Skeletal muscle tissue (tissue), 4 donors: ENCODE measurements around the gene INPP5A. TPM values are rescaled to one million over a fixed set of nuclear protein-coding genes. Genes with fewer than 3 reads are reported as not detected.
"Not testable (repeated sequence)": the region's sequence is repeated elsewhere in the genome, so short reads cannot be mapped to it uniquely, and the experiment has no call there.

Experiments used
- H3K27ac ChIP-seq: one replicate; pipeline ENCODE4 v1.7.0; 2013; ENCODE audit warnings: mild to moderate bottlenecking, low read depth, low read length, inconsistent platforms
- H3K27me3 ChIP-seq, 3 donors: one replicate each; pipeline ENCODE4 v1.7.0; 2013; ENCODE audit warnings: low read length in 3 of 3; ENCODE audit not compliant: control insufficient read depth in 3 of 3, insufficient read depth in 3 of 3
- H3K36me3 ChIP-seq, 3 donors: one replicate each; pipeline ENCODE4 v1.7.0; 2013; ENCODE audit warnings: low read length in 3 of 3; ENCODE audit not compliant: control insufficient read depth in 3 of 3, insufficient read depth in 3 of 3
- H3K4me1 ChIP-seq, 3 donors: one replicate each; pipeline ENCODE4 v1.7.0; 2013; ENCODE audit warnings: low read length in 3 of 3, mild to moderate bottlenecking in 3 of 3; ENCODE audit not compliant: control insufficient read depth in 3 of 3, insufficient read depth in 3 of 3
- H3K4me3 ChIP-seq, 3 donors: one replicate each; pipeline ENCODE4 v1.7.0; 2013; ENCODE audit warnings: low read length in 3 of 3
- H3K9ac ChIP-seq, 3 donors: one replicate each; pipeline ENCODE4 v1.7.0; 2013; ENCODE audit warnings: low read length in 3 of 3, mild to moderate bottlenecking in 3 of 3, moderate library complexity in 2 of 3, low read depth in 1 of 3
- H3K9me3 ChIP-seq, 3 donors: one replicate each; pipeline ENCODE4 v1.7.0; 2013; ENCODE audit warnings: low read length in 3 of 3; ENCODE audit not compliant: control insufficient read depth in 3 of 3
- total RNA-seq: library from RNA; depleted of rRNA; stranded (reverse); fragments of >200 nt; gene quantifications from one replicate; pipeline ENCODE4 v1.2.3, GENCODE V29; 2014
- donor health status: Osteomylitis.

INPP5A gene
- total RNA-seq, 1 donor from 2014 or later = 50.6 TPM

- peaks cover 0 to 2% (median 0%) of the 10 kb centered on the region in 3 donors for H3K4me1 ChIP-seq
- no peak overlapping the region for H3K9ac ChIP-seq
- H3K36me3 ChIP-seq = peaks cover 0 to 5% (median 4%) of the 10 kb centered on the region in 3 donors
- no peaks in the 10 kb centered on the region for H3K9me3 ChIP-seq
- H3K4me3 ChIP-seq = no peak overlapping the region
- H3K27me3 ChIP-seq = no peaks in the 10 kb centered on the region
- no peak overlapping the region for H3K27ac ChIP-seq
Measured at GRCh38 chr10:132739225-132739613, 201.6 kb downstream of the INPP5A start.

- Histone ChIP-seq H3K9me3 (no peaks in the 10 kb centered on the region), H3K27me3 (no peaks in the 10 kb centered on the region), H3K36me3 (peaks cover 0 to 5% (median 3%) of the 10 kb centered on the region in 3 donors), H3K9ac (no peak overlapping the region), H3K4me3 (no peak overlapping the region), H3K27ac (no peak overlapping the region), H3K4me1 (peaks cover 0 to 2% (median 0%) of the 10 kb centered on the region in 3 donors)
Measured at GRCh38 chr10:132740588-132740987, 203.0 kb downstream of the INPP5A start.

DNA sequence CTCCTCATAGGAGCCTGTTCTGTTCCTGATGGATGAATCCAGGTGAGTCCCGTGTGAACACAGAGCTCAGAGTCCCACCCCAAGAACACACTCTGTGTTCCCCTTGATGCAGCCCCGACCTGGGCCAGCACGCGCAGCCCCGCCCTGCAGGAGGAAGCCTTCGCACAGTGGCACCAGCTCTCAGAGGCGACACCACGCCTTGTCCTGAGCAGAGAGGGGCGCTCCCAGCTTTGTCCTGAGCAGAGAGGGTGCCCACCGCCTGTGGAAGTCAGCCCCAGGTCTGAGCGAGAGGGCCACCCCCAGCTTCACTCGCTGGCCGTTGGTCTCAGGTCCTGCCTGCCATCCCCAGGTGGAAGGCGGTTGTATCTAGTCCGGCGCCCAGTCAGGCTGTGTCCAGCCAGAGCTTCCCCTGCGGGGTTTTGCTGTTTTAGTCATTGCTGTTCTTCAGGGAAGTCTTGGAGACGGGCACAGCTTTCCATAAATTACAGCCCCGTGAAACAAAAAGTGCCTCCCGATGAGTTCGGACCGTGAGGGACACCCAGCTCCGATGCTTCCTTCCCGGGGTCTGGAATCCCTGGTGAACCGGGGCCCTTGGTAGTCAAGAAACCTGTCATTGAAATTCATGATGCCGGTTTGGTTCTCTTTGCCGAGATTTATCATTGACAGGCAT is 204.7 kb downstream of the INPP5A start:
- H3K4me3 ChIP-seq = no peak overlapping the region
- no peak overlapping the region for H3K9ac ChIP-seq
- no peaks in the 10 kb centered on the region for H3K27me3 ChIP-seq
- peaks cover 0 to 5% (median 3%) of the 10 kb centered on the region in 3 donors for H3K36me3 ChIP-seq
- no peaks in the 10 kb centered on the region for H3K9me3 ChIP-seq
- H3K4me1 ChIP-seq = no peaks in the 10 kb centered on the region
- no peak overlapping the region for H3K27ac ChIP-seq

- no peaks in the 10 kb centered on the region for H3K4me1 ChIP-seq
- no peak overlapping the region for H3K4me3 ChIP-seq
- H3K36me3 ChIP-seq = peaks cover 0 to 5% (median 3%) of the 10 kb centered on the region in 3 donors
- no peak overlapping the region for H3K27ac ChIP-seq
- no peak overlapping the region for H3K9ac ChIP-seq
- no peaks in the 10 kb centered on the region for H3K9me3 ChIP-seq
- no peaks in the 10 kb centered on the region for H3K27me3 ChIP-seq
Measured at GRCh38 chr10:132742837-132743194, 205.2 kb downstream of the INPP5A start.

- not testable (repeated sequence) for H3K27me3 ChIP-seq, H3K4me3 ChIP-seq, H3K36me3 ChIP-seq, H3K9me3 ChIP-seq, H3K27ac ChIP-seq, H3K9ac ChIP-seq, H3K4me1 ChIP-seq
Measured at GRCh38 chr10:132743196-132743924, 205.8 kb downstream of the INPP5A start.

GRCh38 chr10:132743925-132744490 is 206.4 kb downstream of the INPP5A start:
- Histone ChIP-seq H3K9ac (no peak overlapping the region), H3K4me3 (no peak overlapping the region), H3K36me3 (peaks cover 0 to 5% (median 3%) of the 10 kb centered on the region in 3 donors), H3K9me3 (no peaks in the 10 kb centered on the region), H3K27ac (no peak overlapping the region), H3K4me1 (no peaks in the 10 kb centered on the region), H3K27me3 (no peaks in the 10 kb centered on the region)

DNA sequence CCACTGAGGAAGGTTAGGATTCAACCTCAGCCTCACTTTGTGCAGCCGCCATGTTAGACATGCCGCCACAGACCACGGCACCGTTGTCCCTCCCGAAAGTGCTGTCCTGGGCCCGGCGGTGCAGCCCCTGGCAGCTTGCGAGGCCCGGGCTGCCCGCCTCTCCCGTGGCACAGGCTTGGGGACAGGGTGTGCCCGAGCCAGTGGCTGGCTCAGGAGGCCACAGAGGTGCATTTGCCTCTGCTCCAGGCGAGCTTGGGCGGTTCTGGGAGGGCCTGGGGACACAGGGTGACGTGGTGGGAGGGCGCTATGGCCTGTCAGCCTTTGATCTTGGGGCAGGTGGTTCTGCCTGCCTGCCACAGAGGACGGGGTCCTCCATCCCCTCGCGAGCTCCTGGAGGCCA is 207.3 kb downstream of the INPP5A start:
- no peak overlapping the region for H3K9ac ChIP-seq
- no peak overlapping the region for H3K4me3 ChIP-seq
- H3K27me3 ChIP-seq = no peaks in the 10 kb centered on the region
- H3K9me3 ChIP-seq = no peaks in the 10 kb centered on the region
- no peak overlapping the region for H3K27ac ChIP-seq
- H3K36me3 ChIP-seq = peaks cover 6 to 10% (median 6%) of the 10 kb centered on the region in 3 donors
- no peaks in the 10 kb centered on the region for H3K4me1 ChIP-seq

DNA sequence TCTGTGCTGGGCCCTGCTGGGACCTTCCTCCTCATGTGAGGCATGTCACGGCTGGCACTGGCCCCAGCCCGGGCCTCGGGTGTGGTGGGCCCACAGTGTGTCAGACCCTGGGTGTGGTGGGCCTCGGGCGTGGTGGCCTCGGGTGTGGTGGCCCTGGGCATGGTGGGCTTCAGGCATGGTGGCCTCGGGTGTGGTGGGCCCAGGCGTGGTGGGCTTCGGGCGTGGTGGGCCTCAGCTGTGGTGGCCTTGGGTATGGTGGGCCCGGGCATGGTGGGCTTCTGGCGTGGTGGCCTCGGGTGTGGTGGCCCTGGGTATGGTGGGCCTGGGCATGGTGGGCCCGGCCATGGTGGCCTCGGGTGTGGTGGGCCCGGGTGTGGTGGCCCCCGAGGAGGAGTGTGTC is 207.9 kb downstream of the INPP5A start:
- no peaks in the 10 kb centered on the region for H3K27me3 ChIP-seq
- no peak overlapping the region for H3K9ac ChIP-seq
- H3K4me3 ChIP-seq = no peak overlapping the region
- no peak overlapping the region for H3K27ac ChIP-seq
- no peaks in the 10 kb centered on the region for H3K4me1 ChIP-seq
- peaks cover 11 to 15% (median 12%) of the 10 kb centered on the region in 3 donors for H3K36me3 ChIP-seq
- no peaks in the 10 kb centered on the region for H3K9me3 ChIP-seq

DNA sequence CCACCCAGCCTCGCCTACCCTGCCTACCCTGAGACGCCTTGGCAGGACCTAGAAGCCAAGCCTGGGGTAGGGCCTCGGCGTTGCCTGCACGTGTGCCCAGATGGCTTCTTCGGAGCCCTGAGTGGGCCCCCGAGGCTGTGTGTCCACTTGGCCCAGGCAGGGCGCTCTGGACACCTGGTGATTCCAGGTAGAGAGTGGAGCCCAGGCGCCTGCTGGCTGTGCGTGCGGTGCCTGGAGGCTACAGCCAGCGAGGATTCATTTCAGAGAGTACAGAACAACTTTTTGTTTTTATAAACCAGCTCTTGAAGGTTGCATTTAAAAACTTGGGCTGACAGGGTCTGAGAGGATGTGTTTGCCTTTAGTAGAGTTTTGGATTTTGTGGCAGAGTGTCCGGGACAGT is 208.4 kb downstream of the INPP5A start:
- H3K27ac ChIP-seq = no peak overlapping the region
- H3K36me3 ChIP-seq = peaks cover 13 to 19% (median 13%) of the 10 kb centered on the region in 3 donors
- no peaks in the 10 kb centered on the region for H3K27me3 ChIP-seq
- no peaks in the 10 kb centered on the region for H3K9me3 ChIP-seq
- no peaks in the 10 kb centered on the region for H3K4me1 ChIP-seq
- H3K4me3 ChIP-seq = no peak overlapping the region
- no peak overlapping the region for H3K9ac ChIP-seq

GRCh38 chr10:132746386-132746785 is 208.8 kb downstream of the INPP5A start:
- Histone ChIP-seq H3K27ac (no peak overlapping the region), H3K36me3 (peaks cover 13 to 19% (median 14%) of the 10 kb centered on the region in 3 donors), H3K4me1 (no peaks in the 10 kb centered on the region)

More at GRCh38 chr10:132746386-132746785, 208.8 kb downstream of the INPP5A start:
- no peak overlapping the region for H3K4me3 ChIP-seq
- H3K9ac ChIP-seq = no peak overlapping the region
- no peaks in the 10 kb centered on the region for H3K9me3 ChIP-seq
- H3K27me3 ChIP-seq = no peaks in the 10 kb centered on the region
